G401.6 (cell line): ENCODE measurements around the gene CCDC85B.
"Not testable (repeated sequence)": the region's sequence is repeated elsewhere in the genome, so short reads cannot be mapped to it uniquely, and the experiment has no call there.

Experiments used
- FAIRE-seq: peaks from 2 replicates; lab custom pipeline; 2012; peaks lifted over from hg19 to GRCh38; lab: Jason Lieb, UNC

CCDC85B gene

GRCh38 chr11:65890324-65891218 lies at the start of gene CCDC85B:
Gene CCDC85B (plus strand): TSS chr11:65890673. CDS start chr11:65890784, 111 bp downstream.
- no peak for FAIRE-seq

- FAIRE-seq: no peak
Observed at GRCh38 chr11:65842144-65842543, 48.3 kb upstream of the CCDC85B start.

- no peak for FAIRE-seq
Observed at GRCh38 chr11:65843811-65844210, 46.7 kb upstream of the CCDC85B start.

- no peak for FAIRE-seq
Observed at GRCh38 chr11:65844231-65844872, 46.1 kb upstream of the CCDC85B start.

- no peak for FAIRE-seq
Observed at GRCh38 chr11:65847746-65848145, 42.7 kb upstream of the CCDC85B start.

GRCh38 chr11:65848693-65849092 lies 41.8 kb upstream of the CCDC85B start:
- FAIRE-seq: not testable (repeated sequence)

GRCh38 chr11:65849366-65849765 lies 41.1 kb upstream of the CCDC85B start:
- FAIRE-seq: no peak

- FAIRE-seq: no peak
Observed at GRCh38 chr11:65849771-65850216, 40.7 kb upstream of the CCDC85B start.

- no peak for FAIRE-seq
Observed at GRCh38 chr11:65850217-65851082, 40.0 kb upstream of the CCDC85B start.

- no peak for FAIRE-seq
Observed at GRCh38 chr11:65851083-65851579, 39.3 kb upstream of the CCDC85B start.

- FAIRE-seq: no peak
Observed at GRCh38 chr11:65851811-65852507, 38.5 kb upstream of the CCDC85B start.

GRCh38 chr11:65852508-65853245 lies 37.8 kb upstream of the CCDC85B start:
- FAIRE-seq: no peak

- no peak for FAIRE-seq
Observed at GRCh38 chr11:65853246-65853979, 37.1 kb upstream of the CCDC85B start.

GRCh38 chr11:65854161-65854592 lies 36.3 kb upstream of the CCDC85B start:
- FAIRE-seq: no peak

- FAIRE-seq: no peak
Observed at GRCh38 chr11:65854852-65855837, 35.3 kb upstream of the CCDC85B start.

GRCh38 chr11:65855927-65856363 lies 34.5 kb upstream of the CCDC85B start:
- FAIRE-seq: no peak

- FAIRE-seq: no peak
Observed at GRCh38 chr11:65856689-65857499, 33.6 kb upstream of the CCDC85B start.

GRCh38 chr11:65857500-65857852 lies 33.0 kb upstream of the CCDC85B start:
- no peak for FAIRE-seq
